CD4-positive, alpha-beta T cell treated with Interferon gamma for 1 hour (primary cell): ENCODE results near the gene ERN1.
"Not testable (repeated sequence)": the region's sequence is repeated elsewhere in the genome, so short reads cannot be mapped to it uniquely, and the experiment has no call there.

Source experiments
- DNase-seq: peaks from one replicate; pipeline ENCODE4 v3.0.0-alpha.2; 2020

Gene ERN1

GRCh38 chr17:64134216-64134970, 4.4 kb upstream of the ERN1 start:
- DNase-seq: no peak

DNA sequence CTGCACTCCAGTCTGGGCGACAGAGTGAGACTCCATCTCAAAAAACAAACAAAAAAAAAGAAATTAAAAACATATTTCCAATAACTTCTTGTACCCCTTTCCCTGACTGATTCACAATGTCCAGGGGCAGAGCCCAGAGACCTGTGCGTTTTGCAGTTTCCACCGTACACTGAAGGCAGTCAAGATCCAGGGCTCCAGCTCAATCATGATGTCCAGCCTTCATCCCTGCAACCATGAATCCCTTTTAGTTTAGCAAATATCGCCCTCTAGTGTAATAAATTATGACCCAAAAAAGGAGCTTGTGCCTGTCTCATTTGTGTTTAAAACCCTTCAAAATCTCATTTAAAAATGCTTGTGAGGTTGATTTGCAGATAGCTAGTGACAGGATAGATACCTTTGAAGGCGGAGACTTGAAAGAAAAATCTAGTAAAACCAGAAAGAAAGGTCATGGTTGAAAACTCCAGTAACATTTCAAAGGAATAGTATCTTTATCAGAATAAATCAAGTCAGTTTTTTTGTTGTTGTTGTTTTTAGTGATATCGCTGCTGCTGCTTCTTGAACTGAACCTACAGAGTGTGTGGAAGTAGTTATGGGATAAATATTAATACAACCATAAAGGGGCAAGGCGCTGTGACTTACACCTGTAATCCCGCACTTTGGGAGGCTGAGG, 3.7 kb upstream of the ERN1 start:
- no peak for DNase-seq

DNA sequence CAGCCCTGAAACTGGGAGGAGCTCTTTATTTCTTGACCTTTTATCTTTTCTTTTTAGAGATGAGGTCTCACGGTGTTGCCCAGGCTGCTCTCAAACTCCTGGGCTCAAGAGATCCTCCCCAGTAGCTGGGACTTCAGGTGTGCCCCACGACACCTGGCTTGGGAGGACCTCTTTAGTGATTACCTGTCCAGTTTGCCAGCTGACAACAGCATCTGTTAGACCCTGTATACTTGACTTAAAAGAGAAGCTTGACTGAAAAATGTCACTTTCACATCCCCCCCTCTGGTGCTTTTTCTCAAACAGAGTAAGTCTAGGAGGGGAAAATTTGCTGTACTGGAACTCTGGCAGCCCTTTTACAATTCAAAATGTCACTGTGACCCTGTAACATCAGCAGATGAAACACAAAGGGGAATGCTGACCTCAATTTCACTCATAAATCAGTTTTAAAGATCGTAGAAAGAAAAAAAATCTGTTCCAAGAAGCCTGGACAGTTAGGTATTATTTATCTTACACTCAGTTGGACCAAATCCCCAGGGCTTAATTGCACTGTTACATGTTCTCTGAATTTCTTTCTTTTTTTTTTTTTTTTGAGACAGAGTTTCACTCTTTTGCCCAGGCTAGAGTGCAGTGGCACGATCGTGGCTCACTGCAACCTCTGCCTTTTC, 1.8 kb upstream of the ERN1 start:
- no peak for DNase-seq

GRCh38 chr17:64130559-64131001, 636 bp upstream of the ERN1 start:
- peak; percentile 76 for DNase-seq

DNA sequence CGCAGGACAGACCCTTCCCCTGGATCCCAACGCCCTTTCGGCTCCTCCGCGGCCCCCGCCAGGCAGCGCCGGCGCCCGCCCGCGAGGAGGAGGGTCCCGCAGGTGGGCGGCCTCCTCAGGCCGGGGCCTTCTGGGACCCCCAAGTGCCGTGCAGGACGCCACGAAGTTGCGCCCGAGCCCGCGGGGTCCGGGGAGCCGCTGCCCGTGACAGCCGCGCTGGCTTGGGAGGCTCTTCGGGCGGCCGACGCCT, 504 bp downstream of the ERN1 start:
- DNase-seq: no peak

DNA sequence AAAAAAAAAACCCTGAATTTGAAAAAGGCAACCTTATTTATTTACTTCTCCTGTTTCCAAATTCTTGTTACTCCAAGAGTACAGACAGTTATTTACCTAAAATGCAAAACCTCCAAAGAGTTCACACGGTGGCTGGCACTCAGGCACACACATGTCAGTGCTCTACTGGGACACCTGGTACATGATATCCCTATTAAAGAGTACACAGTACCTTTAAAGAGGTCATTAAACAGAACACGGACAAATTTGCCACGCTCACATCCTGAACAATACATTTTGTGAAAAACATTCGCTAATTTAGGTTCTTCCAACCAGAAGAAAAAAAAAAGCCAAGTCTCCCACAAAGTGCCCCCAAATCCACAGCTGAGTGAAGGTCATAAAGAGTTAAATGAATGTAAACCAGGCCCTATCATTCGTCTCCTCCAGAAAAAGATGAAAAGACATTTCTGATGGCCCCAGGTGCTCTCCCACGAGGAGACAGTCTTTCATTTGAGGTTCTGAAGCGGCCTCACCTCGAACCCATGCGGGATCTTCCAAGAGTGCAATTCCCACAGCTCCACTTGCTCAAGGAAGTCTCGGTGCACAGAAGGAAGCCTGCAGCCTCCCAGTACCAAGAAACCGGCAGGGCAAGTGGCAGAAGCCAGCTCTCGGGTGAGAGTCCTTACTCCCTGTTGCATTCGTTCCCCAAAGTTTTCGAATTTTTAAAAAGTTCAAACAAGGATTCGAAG, 993 bp downstream of the ERN1 start:
- DNase-seq: no peak

- no peak for DNase-seq
Measured at GRCh38 chr17:64126918-64127317, 3.0 kb downstream of the ERN1 start.

- no peak for DNase-seq
Measured at GRCh38 chr17:64125937-64126336, 4.0 kb downstream of the ERN1 start.

DNA sequence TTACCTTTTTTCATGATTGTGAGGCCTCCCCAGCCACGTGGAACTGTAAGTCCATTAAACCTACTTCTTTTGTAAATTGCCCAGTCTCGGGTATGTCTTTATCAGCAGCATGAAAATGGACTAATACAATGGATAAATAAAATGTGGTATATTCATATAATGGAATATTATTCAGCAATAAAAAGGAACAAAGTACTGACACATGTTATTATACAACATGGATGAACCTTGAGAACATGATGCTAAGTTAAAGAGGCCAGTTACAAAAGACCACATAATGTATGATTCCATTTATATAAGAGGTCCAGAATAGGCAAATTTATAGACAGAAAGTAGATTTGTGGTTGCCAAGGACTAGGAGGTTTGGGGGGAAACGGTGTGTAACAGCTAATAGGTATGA, 5.3 kb downstream of the ERN1 start:
- DNase-seq: no peak

GRCh38 chr17:64123114-64123513, 6.8 kb downstream of the ERN1 start:
- no peak for DNase-seq

GRCh38 chr17:64120972-64121786, 8.8 kb downstream of the ERN1 start:
- DNase-seq: not testable (repeated sequence)

- DNase-seq: no peak
Measured at GRCh38 chr17:64120159-64120810, 9.7 kb downstream of the ERN1 start.

DNA sequence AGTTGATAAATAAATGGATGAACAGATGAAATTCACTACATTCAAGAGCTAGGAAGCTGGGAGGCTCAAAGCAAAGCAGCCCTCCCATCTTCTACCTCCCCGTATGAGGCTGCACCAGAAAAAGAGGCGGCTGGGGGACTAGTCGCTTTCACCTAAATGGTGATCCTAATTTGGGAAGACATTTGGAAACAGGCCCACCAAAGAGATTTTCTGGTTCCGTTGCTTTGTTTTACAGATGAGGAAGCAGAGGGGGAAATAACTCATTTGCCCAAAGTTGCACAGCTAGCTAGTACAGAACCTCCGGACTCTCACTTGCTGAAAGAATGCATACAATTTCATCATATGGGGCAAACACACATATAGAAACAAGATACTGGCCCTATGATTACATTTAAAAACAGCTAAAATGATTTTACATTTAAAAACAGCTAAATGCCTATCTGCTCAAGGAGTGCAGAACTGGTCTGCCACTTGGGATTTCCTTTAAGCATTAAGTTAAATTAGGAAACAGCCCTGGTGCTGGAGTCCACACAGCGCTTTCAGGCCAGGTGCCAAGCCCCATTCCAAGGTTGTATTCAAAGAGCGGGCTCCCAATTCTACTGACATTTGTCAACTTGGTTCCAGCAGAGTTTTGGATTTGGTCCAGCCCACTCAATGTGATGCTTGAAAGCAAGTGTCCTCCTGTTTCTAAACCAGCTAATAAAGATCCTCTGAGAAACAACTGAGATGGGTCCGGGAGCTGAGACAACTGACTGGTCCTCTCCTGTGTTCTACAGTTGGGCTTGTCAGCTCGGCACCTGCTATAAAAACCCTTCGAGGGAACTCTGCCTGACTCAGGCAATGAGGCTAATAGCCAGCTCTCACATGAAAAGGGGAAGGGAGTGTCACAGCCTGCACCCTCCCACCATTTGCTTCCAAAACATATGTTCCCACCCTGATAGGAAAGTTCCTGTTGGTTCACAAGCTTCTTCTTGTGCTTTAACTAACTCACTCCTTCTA, 11.7 kb downstream of the ERN1 start:
- DNase-seq: peak; percentile 4

- DNase-seq: no peak
Measured at GRCh38 chr17:64115822-64116534, 14.0 kb downstream of the ERN1 start.

DNA sequence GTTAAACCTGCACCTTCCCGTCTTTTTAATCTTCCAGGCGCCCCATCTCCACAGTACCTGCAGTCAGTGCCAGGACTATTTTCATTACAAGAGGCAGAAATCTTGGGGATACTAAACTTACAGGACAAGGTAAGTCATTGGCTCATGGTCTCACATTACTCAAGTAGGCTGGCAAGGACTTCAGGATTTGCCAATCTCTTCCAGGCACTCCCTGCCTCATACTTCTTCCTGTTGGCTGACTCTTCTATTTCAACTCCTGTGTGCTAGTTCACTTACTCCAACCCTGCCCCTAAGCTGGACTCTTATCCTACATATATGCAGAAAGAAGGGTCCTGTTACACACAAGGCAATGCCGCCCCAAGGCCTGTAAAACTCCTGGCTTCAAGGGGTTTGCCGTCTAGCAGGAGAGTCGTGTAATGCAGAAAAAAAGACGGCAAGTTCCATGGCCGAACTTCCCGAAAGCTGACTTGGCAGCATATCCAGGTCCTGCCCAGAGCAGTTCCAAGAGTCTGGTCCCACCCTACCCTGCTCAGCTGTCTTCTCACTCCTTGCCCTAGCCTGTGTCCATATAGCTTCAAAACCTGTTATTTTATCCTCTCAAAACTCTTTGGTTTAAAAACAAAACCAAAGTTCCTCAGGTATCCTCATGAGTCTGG, 14.8 kb downstream of the ERN1 start:
- no peak for DNase-seq

DNA sequence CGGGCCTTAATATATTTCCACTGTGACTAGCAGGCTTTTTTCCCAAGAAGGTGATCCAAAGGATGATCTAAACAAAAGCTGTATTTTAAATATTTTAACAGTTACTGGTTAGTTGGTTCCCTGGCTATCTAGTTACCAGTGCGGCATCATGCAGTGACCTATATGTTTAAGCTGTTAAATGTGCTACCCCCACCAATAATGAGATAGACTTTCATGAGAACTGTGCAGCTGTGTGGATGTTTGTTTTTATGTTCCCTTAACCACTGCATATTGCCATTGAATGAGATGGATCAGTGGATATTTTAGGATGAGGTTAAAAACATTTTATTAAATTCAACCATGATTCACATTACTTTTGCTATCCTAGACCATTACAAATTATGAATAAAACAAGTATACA, 16.9 kb downstream of the ERN1 start:
- no peak for DNase-seq

GRCh38 chr17:64111831-64112230, 18.1 kb downstream of the ERN1 start:
- DNase-seq: no peak

DNA sequence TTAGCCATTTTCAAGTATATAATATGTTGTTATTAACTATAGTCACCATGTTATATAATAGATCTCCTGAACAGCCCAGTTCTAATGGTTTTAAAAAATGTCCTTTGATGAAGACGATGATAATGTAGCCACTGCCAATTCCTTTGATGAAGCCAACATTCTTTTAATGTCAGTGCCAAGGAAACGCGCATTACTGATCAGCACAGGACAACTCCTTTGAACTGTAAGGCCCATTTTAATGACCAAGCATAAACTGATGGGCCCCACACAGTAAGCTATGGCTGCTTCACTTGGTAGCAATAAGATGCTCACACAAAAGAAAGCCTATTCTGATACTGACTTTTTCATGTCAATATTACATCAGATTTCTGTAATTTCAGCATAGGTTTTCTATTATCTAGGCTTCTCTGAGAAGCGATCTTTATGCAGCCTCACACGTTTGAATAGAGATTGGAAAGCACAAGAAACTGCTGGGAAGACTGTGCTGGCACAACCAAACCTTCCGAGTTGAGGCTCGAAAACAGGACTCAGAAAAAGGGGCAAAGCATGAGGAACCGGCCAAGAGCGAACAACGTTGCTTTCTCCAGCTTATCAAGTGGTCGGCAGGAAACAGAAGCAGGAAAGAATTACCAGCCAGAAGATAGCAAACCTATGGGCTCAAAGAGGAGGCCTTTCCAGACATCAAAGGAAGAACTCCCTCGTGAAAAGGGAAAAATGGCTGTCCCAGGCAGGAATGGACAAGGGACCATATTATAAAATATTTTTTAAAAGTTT, 19.4 kb downstream of the ERN1 start:
- DNase-seq: no peak

GRCh38 chr17:64109400-64109799, 20.5 kb downstream of the ERN1 start:
- DNase-seq: no peak
